Coronary artery (tissue), 2 donors: ENCODE results near the gene YPEL5.
"Not testable (repeated sequence)": the region's sequence is repeated elsewhere in the genome, so short reads cannot be mapped to it uniquely, and the experiment has no call there.

ENCODE experiments used
- DNase-seq: peaks from one replicate; pipeline ENCODE4 v3.0.0-alpha.2; 2017; ENCODE audit warnings: low spot score
- H3K27ac ChIP-seq, 2 donors: fragments of 200-600 bp; sonication (generic); one replicate each; pipeline ENCODE4 v1.5.1; 2016 to 2019
- H3K4me3 ChIP-seq: fragments of 200-600 bp; sonication (generic); 2 replicates; pipeline ENCODE4 v1.5.1; 2016; ENCODE audit warnings: mild to moderate bottlenecking, moderate library complexity
- CTCF ChIP-seq: fragments of 200-600 bp; sonication (generic); IDR thresholded peaks from one replicate; pipeline ENCODE4 v1.5.1; 2019; ENCODE audit warnings: antibody characterized with exemption

YPEL5 gene

DNA sequence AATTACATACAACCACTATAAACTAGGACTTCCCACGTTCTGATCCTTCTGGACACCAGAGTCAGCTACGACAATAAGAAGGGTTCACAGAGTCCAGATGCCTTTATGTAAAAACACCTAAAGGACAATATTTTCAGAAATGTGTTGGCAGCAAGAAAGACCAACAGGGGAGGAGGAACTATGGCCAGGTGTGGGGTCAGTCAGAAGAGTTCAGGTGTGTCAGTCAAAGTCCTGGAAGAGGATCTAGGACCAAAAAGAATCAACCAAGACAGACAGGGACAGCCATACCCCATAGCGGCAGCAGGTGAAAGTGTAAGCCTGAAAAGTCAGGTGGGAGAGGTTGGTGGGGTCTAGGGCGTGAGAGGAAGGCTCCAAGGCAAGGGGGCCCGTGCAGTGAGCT is 38.0 kb upstream of the YPEL5 start:
- peak; percentile 14 for DNase-seq
- no peak for TF ChIP-seq CTCF
- Histone ChIP-seq H3K27ac (no peak overlapping the region), H3K4me3 (no peak overlapping the region)

- DNase-seq: peak; percentile 9
- no peak overlapping the region for H3K27ac ChIP-seq
- TF ChIP-seq CTCF: no peak
- no peak overlapping the region for H3K4me3 ChIP-seq
Observed at GRCh38 chr2:30109856-30110255, 37.0 kb upstream of the YPEL5 start.

DNA sequence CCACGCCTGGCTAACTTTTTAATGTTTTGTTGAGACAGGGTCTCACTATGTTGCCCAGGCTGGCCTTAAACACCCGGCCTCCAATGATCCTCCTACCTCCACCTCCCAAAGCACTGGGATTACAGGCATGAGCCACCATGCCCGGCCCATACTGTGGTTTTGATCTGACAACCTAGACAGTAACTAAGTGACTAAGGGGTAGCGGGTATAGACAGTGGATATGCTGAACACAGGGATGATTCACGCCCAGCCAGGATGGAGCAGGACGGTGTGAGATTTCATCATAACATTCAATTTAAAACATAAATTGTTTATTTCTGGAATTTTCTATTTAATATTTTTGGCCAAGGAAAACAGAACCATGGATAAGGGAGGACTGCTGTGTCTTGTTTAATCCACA is 36.0 kb upstream of the YPEL5 start:
- no peak for TF ChIP-seq CTCF

DNA sequence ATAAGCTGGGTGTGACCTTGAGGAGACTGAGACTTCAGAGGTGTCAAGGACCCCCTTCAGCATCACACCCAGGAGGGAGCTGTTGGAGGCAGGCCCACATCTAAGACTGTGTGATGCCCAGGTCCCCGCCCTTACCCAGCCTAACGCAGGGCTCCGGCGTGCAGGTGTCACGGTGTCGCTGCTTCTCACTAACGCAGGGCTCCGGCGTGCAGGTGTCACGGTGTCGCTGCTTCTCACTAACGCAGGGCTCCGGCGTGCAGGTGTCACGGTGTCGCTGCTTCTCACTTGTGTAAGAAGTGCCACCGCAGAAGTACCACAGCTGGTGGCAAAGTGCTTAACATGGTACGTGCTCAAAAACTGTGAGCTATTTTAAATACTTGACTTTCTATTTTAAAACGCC is 35.6 kb upstream of the YPEL5 start:
- not testable (repeated sequence) for H3K27ac ChIP-seq, H3K4me3 ChIP-seq, DNase-seq

More for the DNA sequence above, 36.0 kb upstream of the YPEL5 start:
- peak; percentile 17 for DNase-seq
- Histone ChIP-seq H3K27ac (no peak overlapping the region), H3K4me3 (no peak overlapping the region)

DNA sequence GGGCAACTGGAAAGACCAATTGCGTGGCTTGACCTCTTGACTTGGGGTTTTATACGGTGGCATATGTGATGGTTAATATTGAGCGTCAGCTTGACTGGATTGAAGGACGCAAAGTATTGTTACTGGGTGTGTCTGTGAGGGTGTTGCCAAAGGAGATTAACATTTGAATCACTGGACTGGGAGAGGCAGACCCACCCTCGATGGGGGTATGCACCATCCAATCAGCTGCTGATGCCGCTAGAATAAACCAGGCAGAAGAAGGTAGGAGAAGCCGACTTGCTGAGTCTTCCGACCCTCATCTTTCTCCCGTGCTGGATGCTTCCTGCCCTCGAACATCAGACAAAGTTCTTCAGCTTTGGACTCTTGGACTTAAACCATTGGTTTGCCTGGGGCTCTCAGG is 34.2 kb upstream of the YPEL5 start:
- H3K4me3 ChIP-seq: no peak overlapping the region
- H3K27ac ChIP-seq: no peak overlapping the region
- no peak for TF ChIP-seq CTCF
- peak; percentile 35 for DNase-seq

GRCh38 chr2:30113617-30114293 is 33.1 kb upstream of the YPEL5 start:
- H3K4me3 ChIP-seq: no peak overlapping the region
- DNase-seq: no peak
- no peak for TF ChIP-seq CTCF
- H3K27ac ChIP-seq: no peak overlapping the region

DNA sequence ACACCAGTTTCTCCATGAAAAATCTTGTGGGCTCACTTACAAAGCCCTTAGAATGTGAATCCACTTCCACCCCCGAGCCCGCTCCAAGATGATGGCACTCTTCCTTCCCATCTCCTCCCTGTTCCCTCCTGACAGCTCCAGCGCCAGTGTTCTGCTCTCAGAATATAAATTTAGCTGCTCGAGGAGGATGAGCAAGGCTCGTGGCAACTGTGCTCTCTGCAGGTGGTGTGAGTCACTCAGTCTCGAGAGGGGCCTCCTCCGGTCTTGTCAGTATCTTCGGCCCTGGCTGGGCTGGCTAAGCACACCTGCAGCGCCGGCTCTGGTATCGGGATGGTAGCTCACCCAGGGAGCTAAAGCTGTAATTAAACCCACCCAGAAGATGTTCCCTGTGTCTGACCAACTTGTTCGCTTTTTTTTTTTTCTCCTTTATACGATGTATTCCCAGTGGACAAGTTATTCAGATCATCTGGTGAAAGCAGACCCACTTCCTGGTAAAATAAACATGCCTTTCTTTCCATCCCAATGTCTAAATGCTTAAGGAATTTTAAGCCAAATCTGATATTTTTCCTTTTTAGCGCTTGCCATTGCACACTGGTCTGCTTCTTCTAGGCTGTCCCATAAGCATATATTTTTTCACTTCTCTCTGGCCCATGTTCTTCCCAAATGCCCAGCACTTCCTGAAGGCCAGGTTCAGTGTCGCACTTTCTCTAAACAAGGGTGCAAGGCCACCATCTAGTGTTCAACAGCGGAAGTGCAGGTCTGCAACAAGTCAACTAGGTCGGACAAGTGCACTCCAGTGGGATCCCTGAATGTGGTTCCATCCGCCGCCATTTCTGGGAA is 31.4 kb upstream of the YPEL5 start:
- Histone ChIP-seq H3K4me3 (no peak overlapping the region), H3K27ac (no peak overlapping the region)
- TF ChIP-seq CTCF: peak; percentile 72
- DNase-seq: no peak
